ENCODE data around the gene F11.
A peak's percentile ranks its signal among the peaks of the same experiment; 100 is the strongest.

The F11 gene

GRCh38 chr4:186265683-186266652, at the start of gene F11:
Gene F11, plus strand, starts transcription at chr4:186266189. Its CDS starts 948 bp downstream, at chr4:186267137.
- Histone ChIP-seq H3K9ac (ENCODE audit: low read length) (no peak within 1 kb of the TSS), H3K4me3 (ENCODE audit: low read length) (no peak within 1 kb of the TSS), H3K36me3 (ENCODE audit: control insufficient read depth, insufficient read depth, low read length) (no peaks in the 10 kb centered on the region), H3K27me3 (ENCODE audit: control insufficient read depth, insufficient read depth, low read length) (no peaks in the 10 kb centered on the region), H3K27ac (ENCODE audit: low read depth, low read length) (no peak within 1 kb of the TSS), H3K4me1 (ENCODE audit: control insufficient read depth, insufficient read depth, low read length) (no peaks in the 10 kb centered on the region)

DNA sequence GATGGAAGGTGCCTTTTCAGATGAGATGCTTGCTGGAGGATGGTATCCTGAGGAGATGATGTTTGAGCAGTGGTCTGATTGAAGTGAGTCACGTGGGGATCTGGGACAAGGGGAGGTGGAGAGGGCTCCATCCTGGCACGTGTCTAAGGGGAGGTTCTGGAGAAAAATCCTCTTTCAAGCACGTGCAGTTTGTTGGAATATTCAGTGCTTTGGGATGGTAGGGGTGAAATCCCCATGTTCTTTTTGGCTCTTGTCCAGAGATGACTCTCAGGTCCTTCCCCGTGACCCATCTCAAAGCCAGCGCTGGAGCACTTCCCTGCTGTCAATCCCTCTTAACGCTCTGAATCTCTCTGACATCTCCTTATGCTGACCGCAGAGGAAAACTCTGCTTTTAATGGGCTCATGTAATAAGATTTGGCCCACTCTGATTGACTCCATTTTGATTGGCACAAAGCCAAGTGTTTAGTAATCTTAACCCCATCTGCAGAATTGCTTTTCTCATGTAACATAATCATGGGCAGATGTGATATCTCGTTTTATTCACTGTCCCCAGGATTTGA, 49.4 kb upstream of the F11 start:
- Histone ChIP-seq H3K4me3 (ENCODE audit: low read length) (no peak overlapping the region), H3K27me3 (ENCODE audit: control insufficient read depth, insufficient read depth, low read length) (no peaks in the 10 kb centered on the region), H3K36me3 (ENCODE audit: control insufficient read depth, insufficient read depth, low read length) (no peaks in the 10 kb centered on the region), H3K9ac (ENCODE audit: low read length) (no peak overlapping the region), H3K27ac (ENCODE audit: low read depth, low read length) (no peak overlapping the region), H3K4me1 (ENCODE audit: control insufficient read depth, insufficient read depth, low read length) (no peaks in the 10 kb centered on the region)

DNA sequence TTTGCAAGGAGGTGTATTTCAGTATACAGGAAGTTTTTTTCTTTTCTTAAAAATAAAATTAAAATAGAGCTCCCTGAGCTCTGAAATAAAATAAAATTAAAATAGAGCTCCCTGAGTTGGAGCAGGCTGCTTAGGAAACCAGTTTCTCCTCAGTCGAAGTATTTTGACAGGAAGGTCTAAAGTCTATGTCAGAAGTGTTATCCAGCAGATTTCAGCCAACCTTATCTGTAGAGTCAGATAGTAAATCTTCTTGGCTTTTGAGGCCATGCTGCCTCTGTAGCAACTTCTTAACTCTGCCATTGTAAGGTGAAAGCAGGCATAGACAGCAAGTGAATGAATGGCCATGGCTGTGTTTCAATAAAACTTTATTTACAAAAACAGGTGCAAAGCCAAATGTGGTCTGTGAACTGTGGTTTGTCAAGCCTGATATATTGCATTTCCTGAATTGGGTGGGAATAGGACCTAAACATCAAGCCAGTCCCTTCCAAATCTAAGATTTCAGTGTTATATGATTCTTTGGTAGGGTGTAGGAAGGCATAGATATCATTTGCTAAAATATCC, 48.2 kb upstream of the F11 start:
- H3K27ac ChIP-seq (ENCODE audit: low read depth, low read length) = no peak overlapping the region
- H3K27me3 ChIP-seq (ENCODE audit: control insufficient read depth, insufficient read depth, low read length) = no peaks in the 10 kb centered on the region
- H3K36me3 ChIP-seq (ENCODE audit: control insufficient read depth, insufficient read depth, low read length) = no peaks in the 10 kb centered on the region

GRCh38 chr4:186221624-186222023, 44.4 kb upstream of the F11 start:
- Histone ChIP-seq H3K36me3 (ENCODE audit: control insufficient read depth, insufficient read depth, low read length) (no peaks in the 10 kb centered on the region), H3K27ac (ENCODE audit: low read depth, low read length) (no peak overlapping the region), H3K27me3 (ENCODE audit: control insufficient read depth, insufficient read depth, low read length) (no peaks in the 10 kb centered on the region), H3K4me1 (ENCODE audit: control insufficient read depth, insufficient read depth, low read length) (no peaks in the 10 kb centered on the region), H3K9ac (ENCODE audit: low read length) (no peak overlapping the region), H3K4me3 (ENCODE audit: low read length) (no peak overlapping the region)

More for the DNA sequence above, 48.2 kb upstream of the F11 start:
- H3K4me1 ChIP-seq (ENCODE audit: control insufficient read depth, insufficient read depth, low read length) = no peaks in the 10 kb centered on the region
- no peak overlapping the region for H3K4me3 ChIP-seq (ENCODE audit: low read length)
- no peak overlapping the region for H3K9ac ChIP-seq (ENCODE audit: low read length)

DNA sequence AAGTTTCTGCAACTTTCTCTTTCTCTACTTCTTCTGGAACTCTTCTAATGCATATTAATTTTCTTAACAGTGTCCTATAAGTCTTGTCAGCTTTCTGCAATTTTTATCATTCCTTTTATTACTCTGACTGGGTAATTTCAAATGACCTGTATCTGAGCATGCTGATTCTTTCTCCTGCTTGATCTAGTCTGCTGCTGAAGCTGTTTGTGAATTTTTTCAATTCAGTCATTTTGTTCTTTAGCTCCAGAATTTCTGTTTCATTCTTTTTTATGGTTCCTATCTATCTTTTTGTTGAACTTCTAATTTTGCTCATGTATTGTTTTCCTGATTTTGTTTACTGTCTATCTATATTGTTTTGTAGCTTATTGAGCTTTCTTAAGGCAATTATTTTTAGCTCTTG, 40.1 kb upstream of the F11 start:
- Histone ChIP-seq H3K4me1 (ENCODE audit: control insufficient read depth, insufficient read depth, low read length) (no peaks in the 10 kb centered on the region), H3K4me3 (ENCODE audit: low read length) (no peak overlapping the region), H3K27me3 (ENCODE audit: control insufficient read depth, insufficient read depth, low read length) (no peaks in the 10 kb centered on the region), H3K36me3 (ENCODE audit: control insufficient read depth, insufficient read depth, low read length) (no peaks in the 10 kb centered on the region), H3K27ac (ENCODE audit: low read depth, low read length) (no peak overlapping the region), H3K9ac (ENCODE audit: low read length) (no peak overlapping the region)

DNA sequence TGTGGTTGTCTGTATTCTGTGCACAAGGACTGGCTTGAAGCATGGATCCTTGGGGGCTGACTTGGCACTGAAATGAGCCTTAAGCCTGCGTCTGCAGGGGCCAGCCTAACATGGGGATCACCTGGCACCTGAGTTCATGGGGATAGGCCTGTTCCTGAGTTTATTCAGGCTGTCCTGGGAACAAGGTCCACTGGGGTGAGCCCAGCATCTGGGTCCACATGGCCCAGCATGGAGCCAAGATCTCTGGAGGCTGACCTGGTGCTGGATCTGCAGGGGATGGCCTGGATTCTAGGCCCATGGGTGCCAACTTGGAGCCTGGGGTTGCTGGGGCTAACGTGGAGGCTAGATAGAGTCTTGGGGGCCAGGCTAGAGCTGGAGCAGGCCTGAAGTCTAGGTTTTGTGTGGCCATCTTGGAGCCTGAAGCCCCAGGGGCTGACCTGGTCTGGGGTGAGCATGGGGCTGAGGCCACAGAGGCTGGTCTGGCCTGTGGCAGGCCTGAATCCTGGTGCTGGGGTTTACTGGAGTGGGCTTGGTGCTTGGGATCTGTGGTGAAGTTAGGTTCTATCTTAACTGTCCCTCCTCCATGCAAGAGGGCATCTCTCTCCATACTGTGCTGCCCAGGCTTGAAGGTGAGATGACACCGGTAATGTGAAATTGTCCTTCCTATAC, 39.3 kb upstream of the F11 start:
- Histone ChIP-seq H3K4me3 (ENCODE audit: low read length) (no peak overlapping the region), H3K27ac (ENCODE audit: low read depth, low read length) (no peak overlapping the region), H3K9ac (ENCODE audit: low read length) (no peak overlapping the region), H3K36me3 (ENCODE audit: control insufficient read depth, insufficient read depth, low read length) (no peaks in the 10 kb centered on the region), H3K27me3 (ENCODE audit: control insufficient read depth, insufficient read depth, low read length) (no peaks in the 10 kb centered on the region), H3K4me1 (ENCODE audit: control insufficient read depth, insufficient read depth, low read length) (no peaks in the 10 kb centered on the region)

- Histone ChIP-seq H3K4me3 (ENCODE audit: low read length) (peak within 1 kb of the TSS; percentile 36), H3K36me3 (ENCODE audit: control insufficient read depth, insufficient read depth, low read length) (no peaks in the 10 kb centered on the region), H3K4me1 (ENCODE audit: control insufficient read depth, insufficient read depth, low read length) (no peaks in the 10 kb centered on the region), H3K27ac (ENCODE audit: low read depth, low read length) (no peak within 1 kb of the TSS), H3K9ac (ENCODE audit: low read length) (no peak within 1 kb of the TSS), H3K27me3 (ENCODE audit: control insufficient read depth, insufficient read depth, low read length) (no peaks in the 10 kb centered on the region)
Measured at GRCh38 chr4:186227221-186227620, 38.8 kb upstream of the F11 start, which contains the start of gene KLKB1. Gene KLKB1, plus strand, starts transcription at chr4:186227507. Its CDS starts 689 bp downstream, at chr4:186228196.

DNA sequence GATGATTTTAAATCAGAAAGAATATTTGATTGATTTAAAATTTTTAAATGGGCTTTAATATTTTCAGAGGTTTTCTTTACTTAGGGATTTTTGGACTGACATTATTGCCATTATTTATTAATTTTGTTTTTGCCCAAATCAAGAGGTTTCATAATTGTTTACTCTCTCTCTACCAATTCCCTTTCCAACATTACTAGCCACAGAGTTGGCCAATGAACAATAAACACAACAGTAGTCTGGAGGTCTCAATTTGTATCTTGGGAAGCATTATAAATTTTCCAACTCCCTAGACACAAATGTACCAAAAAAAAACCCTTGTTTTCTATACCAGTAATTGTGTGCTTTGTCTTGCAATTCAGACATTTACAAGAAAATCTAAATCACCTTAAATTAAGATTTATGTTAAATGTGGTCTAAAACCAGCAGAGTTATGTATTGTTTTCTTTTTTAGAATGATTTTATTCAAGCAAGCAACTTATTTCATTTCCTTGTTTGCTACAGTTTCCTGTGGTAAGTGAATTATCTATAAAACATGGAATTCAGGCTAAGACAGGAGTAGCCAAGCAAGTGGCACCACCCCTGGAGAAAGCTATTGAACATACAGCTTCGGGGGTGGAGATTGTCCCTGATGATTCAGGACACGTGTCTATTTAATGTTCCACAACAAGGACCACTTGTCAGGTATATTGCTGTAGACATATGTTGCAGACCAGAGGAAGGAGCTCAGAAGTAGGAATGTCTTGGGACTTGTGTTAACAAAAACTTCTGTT, 38.1 kb upstream of the F11 start:
- H3K27ac ChIP-seq (ENCODE audit: low read depth, low read length) = no peak overlapping the region
- no peak overlapping the region for H3K9ac ChIP-seq (ENCODE audit: low read length)
- peak overlapping the region; percentile 36 for H3K4me3 ChIP-seq (ENCODE audit: low read length)
- no peaks in the 10 kb centered on the region for H3K4me1 ChIP-seq (ENCODE audit: control insufficient read depth, insufficient read depth, low read length)
- H3K36me3 ChIP-seq (ENCODE audit: control insufficient read depth, insufficient read depth, low read length) = no peaks in the 10 kb centered on the region
- H3K27me3 ChIP-seq (ENCODE audit: control insufficient read depth, insufficient read depth, low read length) = no peaks in the 10 kb centered on the region

DNA sequence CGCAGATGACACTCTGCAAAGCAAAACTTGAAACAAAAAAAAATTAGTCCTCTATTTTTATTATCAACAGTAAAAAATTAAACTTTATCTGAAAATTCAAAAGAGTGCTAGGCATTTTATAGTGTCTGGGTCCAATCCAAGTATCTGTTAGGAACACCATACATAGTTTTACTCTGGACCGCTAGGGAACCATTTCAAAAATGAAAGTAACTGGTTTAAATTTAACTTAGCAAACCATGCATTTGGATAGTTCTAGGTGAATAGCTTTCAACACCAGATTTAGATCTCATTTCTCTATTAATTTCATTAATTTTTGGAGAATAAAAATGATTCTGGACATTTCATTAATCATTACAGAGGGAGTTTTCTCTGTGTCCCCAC, 37.5 kb upstream of the F11 start:
- Histone ChIP-seq H3K27ac (ENCODE audit: low read depth, low read length) (no peak overlapping the region), H3K36me3 (ENCODE audit: control insufficient read depth, insufficient read depth, low read length) (no peaks in the 10 kb centered on the region), H3K27me3 (ENCODE audit: control insufficient read depth, insufficient read depth, low read length) (no peaks in the 10 kb centered on the region), H3K4me1 (ENCODE audit: control insufficient read depth, insufficient read depth, low read length) (no peaks in the 10 kb centered on the region), H3K4me3 (ENCODE audit: low read length) (no peak overlapping the region), H3K9ac (ENCODE audit: low read length) (no peak overlapping the region)

DNA sequence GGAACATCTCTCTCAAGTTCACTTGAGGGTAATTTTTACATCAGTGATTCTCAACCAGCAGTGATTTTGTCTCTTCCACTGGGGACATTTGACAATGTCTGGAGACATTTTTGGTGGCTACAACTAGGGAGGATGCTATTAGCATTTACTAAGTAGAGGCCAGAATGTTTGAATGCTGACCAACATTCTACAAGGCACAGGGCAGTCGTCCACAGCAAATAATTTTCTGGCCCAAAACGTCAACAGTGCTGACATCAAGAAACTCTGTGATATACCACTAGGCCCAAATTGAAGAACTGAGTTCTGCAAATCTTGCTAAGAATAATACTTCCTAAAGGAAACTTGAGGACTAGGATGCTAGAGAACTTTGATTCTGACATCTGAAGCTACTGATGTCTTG, 31.6 kb upstream of the F11 start:
- Histone ChIP-seq H3K9ac (ENCODE audit: low read length) (no peak overlapping the region), H3K27ac (ENCODE audit: low read depth, low read length) (no peak overlapping the region), H3K4me3 (ENCODE audit: low read length) (no peak overlapping the region), H3K36me3 (ENCODE audit: control insufficient read depth, insufficient read depth, low read length) (no peaks in the 10 kb centered on the region), H3K27me3 (ENCODE audit: control insufficient read depth, insufficient read depth, low read length) (no peaks in the 10 kb centered on the region), H3K4me1 (ENCODE audit: control insufficient read depth, insufficient read depth, low read length) (no peaks in the 10 kb centered on the region)

DNA sequence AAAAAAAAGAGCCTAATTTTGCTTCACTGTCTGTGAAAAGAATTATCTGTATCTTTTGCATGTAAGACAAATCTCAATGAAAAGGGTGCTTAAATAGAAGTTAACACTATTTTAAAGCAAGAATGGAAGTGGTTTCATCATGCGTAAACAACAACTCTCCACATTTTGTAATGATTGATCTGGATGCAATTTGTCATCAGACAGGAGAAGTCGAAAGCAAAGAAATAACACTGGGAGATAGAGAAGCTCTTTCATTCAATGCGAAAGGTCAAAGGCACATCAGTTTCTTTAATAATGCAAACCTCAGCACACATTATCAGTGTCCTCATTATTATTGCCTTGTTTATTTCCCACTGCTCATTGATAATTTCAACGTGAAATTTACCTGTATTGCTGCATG, 29.9 kb upstream of the F11 start:
- H3K36me3 ChIP-seq (ENCODE audit: control insufficient read depth, insufficient read depth, low read length) = no peaks in the 10 kb centered on the region
- no peak overlapping the region for H3K27ac ChIP-seq (ENCODE audit: low read depth, low read length)
- no peaks in the 10 kb centered on the region for H3K4me1 ChIP-seq (ENCODE audit: control insufficient read depth, insufficient read depth, low read length)
- H3K4me3 ChIP-seq (ENCODE audit: low read length) = no peak overlapping the region
- no peaks in the 10 kb centered on the region for H3K27me3 ChIP-seq (ENCODE audit: control insufficient read depth, insufficient read depth, low read length)
- H3K9ac ChIP-seq (ENCODE audit: low read length) = no peak overlapping the region

DNA sequence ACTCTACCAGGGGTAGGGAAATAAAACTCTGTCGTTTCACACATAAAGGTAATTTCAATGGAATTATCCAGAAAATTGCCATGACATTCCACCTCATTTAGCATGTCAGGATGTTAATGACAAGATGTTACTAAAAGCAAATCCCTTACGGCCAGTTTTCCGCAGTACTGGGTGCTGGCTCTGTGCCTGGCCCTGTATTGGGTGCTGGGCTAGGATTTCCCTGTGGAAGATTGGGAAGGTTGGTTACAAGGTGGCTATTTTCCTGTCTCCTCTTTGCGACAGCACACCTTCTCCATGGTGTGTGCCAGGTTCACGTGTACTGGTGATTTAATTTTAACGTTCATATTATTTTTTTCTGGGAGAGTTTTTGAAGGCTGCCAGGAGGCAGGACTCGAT, 25.5 kb upstream of the F11 start:
- no peak overlapping the region for H3K4me3 ChIP-seq (ENCODE audit: low read length)
- no peak overlapping the region for H3K9ac ChIP-seq (ENCODE audit: low read length)
- H3K27ac ChIP-seq (ENCODE audit: low read depth, low read length) = no peak overlapping the region
- no peaks in the 10 kb centered on the region for H3K36me3 ChIP-seq (ENCODE audit: control insufficient read depth, insufficient read depth, low read length)
- no peaks in the 10 kb centered on the region for H3K27me3 ChIP-seq (ENCODE audit: control insufficient read depth, insufficient read depth, low read length)
- H3K4me1 ChIP-seq (ENCODE audit: control insufficient read depth, insufficient read depth, low read length) = no peaks in the 10 kb centered on the region

All from rectal smooth muscle tissue (tissue), 1 donor.